RPMI7951 (cell line): Measurements from ENCODE around the gene IVL. TPM values are rescaled to one million over a fixed set of nuclear protein-coding genes. Genes with fewer than 3 reads are reported as not detected.

ENCODE experiments used
- DNase-seq: peaks from one replicate; pipeline ENCODE4 v3.0.0-alpha.2; 2012; ENCODE audit warnings: low read depth
- total RNA-seq: library from RNA; depleted of rRNA; stranded (reverse); fragments of >200 nt; shearing (Covaris generic); gene quantifications from 2 replicates; pipeline ENCODE4 v1.2.3, GENCODE V29; 2014; rRNA removed

IVL gene
- total RNA-seq: not detected in 2 replicates

GRCh38 chr1:152907686-152908601 lies at the start of gene IVL:
Gene IVL (plus strand): TSS chr1:152908546. CDS start chr1:152909798, 1,252 bp downstream.
- DNase-seq: peak; percentile 9

- DNase-seq: no peak
Measured at GRCh38 chr1:152859696-152860095, 48.6 kb upstream of the IVL start, which contains the start of gene LCE7A. Gene LCE7A (plus strand): TSS chr1:152859996. CDS start chr1:152860698, 702 bp downstream.

- DNase-seq: no peak
Measured at GRCh38 chr1:152860129-152860528, 48.2 kb upstream of the IVL start.

GRCh38 chr1:152861374-152861773 lies 47.0 kb upstream of the IVL start:
- DNase-seq: no peak

GRCh38 chr1:152864443-152864842 lies 43.9 kb upstream of the IVL start:
- no peak for DNase-seq

GRCh38 chr1:152866321-152866720 lies 42.0 kb upstream of the IVL start:
- DNase-seq: no peak

GRCh38 chr1:152869808-152870419 lies 38.4 kb upstream of the IVL start:
- peak; percentile 56 for DNase-seq

- peak; percentile 18 for DNase-seq
Measured at GRCh38 chr1:152870831-152871730, 37.3 kb upstream of the IVL start.

GRCh38 chr1:152871731-152872126 lies 36.6 kb upstream of the IVL start:
- DNase-seq: no peak

GRCh38 chr1:152873495-152873894 lies 34.9 kb upstream of the IVL start:
- DNase-seq: no peak

GRCh38 chr1:152876827-152877226 lies 31.5 kb upstream of the IVL start:
- no peak for DNase-seq

- no peak for DNase-seq
Measured at GRCh38 chr1:152878042-152878441, 30.3 kb upstream of the IVL start, which contains the start of gene SMCP. Gene SMCP (plus strand): TSS chr1:152878322. CDS start chr1:152884423, 6,101 bp downstream.

GRCh38 chr1:152879559-152880198 lies 28.7 kb upstream of the IVL start:
- no peak for DNase-seq

- DNase-seq: no peak
Measured at GRCh38 chr1:152880316-152880715, 28.0 kb upstream of the IVL start.

GRCh38 chr1:152880907-152881306 lies 27.4 kb upstream of the IVL start:
- DNase-seq: peak; percentile 4

- DNase-seq: no peak
Measured at GRCh38 chr1:152884085-152884484, 24.3 kb upstream of the IVL start.

- DNase-seq: no peak
Measured at GRCh38 chr1:152884506-152884905, 23.8 kb upstream of the IVL start.

- DNase-seq: peak; percentile 29
Measured at GRCh38 chr1:152884966-152885624, 23.3 kb upstream of the IVL start.

GRCh38 chr1:152886085-152886484 lies 22.3 kb upstream of the IVL start:
- DNase-seq: no peak

- DNase-seq: no peak
Measured at GRCh38 chr1:152886758-152887409, 21.5 kb upstream of the IVL start.
